Caco-2 (cell line): Measurements from ENCODE around the gene METTL24. TPM values are rescaled to one million over a fixed set of nuclear protein-coding genes. Genes with fewer than 3 reads are reported as not detected.

Experiments used
- BruUV-seq: library from RNA; stranded (reverse); fragments of 400-500 nt; replicated peaks from 2 replicates; lab custom pipeline; 2021; lab: Mats Ljungman, UMichigan
- CTCF ChIA-PET: fragments of 300-600 bp; sonication (Branson Sonifier 250); formaldehyde crosslinking; loops from one replicate; lab custom pipeline; 2022; ENCODE audit warnings: antibody characterized with exemption; lab: Charles Lee
- POLR2A ChIA-PET: fragments of 300-600 bp; sonication (Branson Sonifier 250); formaldehyde crosslinking; loops from one replicate; lab custom pipeline; 2022; ENCODE audit warnings: antibody characterized with exemption; lab: Charles Lee
- DNase-seq, 2 experiments: peaks; one replicate each; pipeline versions ENCODE4 v3.0.0 to v3.0.0-alpha.2; 2020 to 2022
- H3K27me3 ChIP-seq: replicated peaks from 2 replicates; pipeline ENCODE4 v1.6.0; 2011; ENCODE audit warnings: low read length; ENCODE audit not compliant: control insufficient read depth, insufficient read depth
- H3K36me3 ChIP-seq: 2 replicates; pipeline ENCODE4 v1.5.1; 2011; ENCODE audit warnings: low read length; ENCODE audit not compliant: control insufficient read depth, insufficient read depth
- H3K4me1 ChIP-seq: fragments of 250-450 bp; sonication (Bioruptor Pico); 2 replicates; pipeline ENCODE4 v1.5.1; 2020; ENCODE audit warnings: mild to moderate bottlenecking
- H3K4me3 ChIP-seq: 2 replicates; pipeline ENCODE4 v1.5.1; 2011; ENCODE audit warnings: low read depth, mild to moderate bottlenecking, control low read depth, low read length
- H3K9me3 ChIP-seq: fragments of 250-450 bp; sonication (Bioruptor Pico); 2 replicates; pipeline ENCODE4 v1.5.1; 2020; ENCODE audit warnings: mild to moderate bottlenecking, moderate library complexity
- H3K27ac Mint-ChIP-seq: one replicate; pipeline ENCODE4 v1.8.0; 2022; ENCODE audit warnings: mixed read lengths; ENCODE audit not compliant: unreplicated experiment
- H3K27me3 Mint-ChIP-seq: one replicate; pipeline ENCODE4 v1.8.0; 2022; ENCODE audit warnings: mixed read lengths; ENCODE audit not compliant: insufficient read depth, unreplicated experiment
- H3K36me3 Mint-ChIP-seq: one replicate; pipeline ENCODE4 v1.8.0; 2022; ENCODE audit warnings: mild to moderate bottlenecking, mixed read lengths; ENCODE audit not compliant: insufficient read depth, unreplicated experiment
- H3K4me1 Mint-ChIP-seq: one replicate; pipeline ENCODE4 v1.8.0; 2022; ENCODE audit warnings: low read depth, mixed read lengths; ENCODE audit not compliant: unreplicated experiment
- H3K4me3 Mint-ChIP-seq: one replicate; pipeline ENCODE4 v1.8.0; 2022; ENCODE audit warnings: mild to moderate bottlenecking, moderate library complexity, mixed read lengths; ENCODE audit not compliant: unreplicated experiment
- H3K9me3 Mint-ChIP-seq: one replicate; pipeline ENCODE4 v1.8.0; 2022; ENCODE audit warnings: mixed read lengths; ENCODE audit not compliant: unreplicated experiment
- intact Hi-C: fragments of 100-400 bp; cut with micrococcal nuclease; formaldehyde crosslinking; loops from one replicate; pipeline ENCODE4 v1.10.0; 2022; ENCODE audit not compliant: unreplicated experiment
- total RNA-seq: library from RNA; stranded (reverse); gene quantifications from 2 replicates; pipeline ENCODE4 v1.2.3, GENCODE V29; 2022
- TF ChIP-seq, protein P1 (sequence below), 2 experiments: fragments of 200-600 bp in 1 of 2; IDR thresholded peaks; 1 replicate in 1 of 2; 2 replicates in 1 of 2; pipeline versions ENCODE4 v1.5.1 to v1.8.0; 2011 to 2022; ENCODE audit warnings: antibody characterized with exemption in 1 of 2, control low read depth in 1 of 2, inconsistent platforms in 1 of 2, low read depth in 1 of 2, low read length in 1 of 2, mild to moderate bottlenecking in 1 of 2, moderate library complexity in 1 of 2; ENCODE audit not compliant: insufficient read depth in 1 of 2, severe bottlenecking in 1 of 2, unreplicated experiment in 1 of 2

METTL24 gene
- total RNA-seq, 1 experiment from 2014 or later = not detected

DNA sequence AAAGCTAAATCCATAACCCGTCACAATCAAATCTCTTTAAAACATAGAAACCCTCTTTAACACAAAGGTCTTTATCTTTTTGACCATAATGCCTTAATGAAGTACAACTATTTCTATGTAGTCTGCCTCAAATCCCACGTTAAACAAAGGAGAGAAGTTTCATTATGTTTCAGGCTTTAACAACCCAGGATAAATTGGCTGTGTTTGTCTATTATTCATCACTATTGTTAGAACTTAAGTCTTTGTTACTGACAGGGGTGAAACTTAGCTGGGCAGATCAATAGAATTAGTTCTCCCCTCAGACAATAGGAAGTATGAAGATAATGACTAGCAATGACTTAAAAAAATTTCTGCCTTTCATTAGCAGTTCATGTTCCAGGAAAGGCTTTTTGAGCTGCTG is 10.1 kb upstream of the METTL24 start:
- no TSS peak for BruUV-seq
- CTCF ChIA-PET = no interaction called here
- no peaks in the 10 kb centered on the region for H3K9me3 ChIP-seq
- Mint-ChIP-seq H3K27ac (no peak overlapping the region), H3K36me3 (no peaks in the 10 kb centered on the region), H3K4me1 (peaks cover 6% of the 10 kb centered on the region), H3K4me3 (no peak overlapping the region), H3K9me3 (no peaks in the 10 kb centered on the region), H3K27me3 (peaks cover 26% of the 10 kb centered on the region)
- H3K4me3 ChIP-seq = no peak overlapping the region
- no peaks in the 10 kb centered on the region for H3K4me1 ChIP-seq
- H3K36me3 ChIP-seq = no peaks in the 10 kb centered on the region
- DNase-seq = no peak
- intact Hi-C loops = no loop called here
- TF ChIP-seq, protein P1, sequence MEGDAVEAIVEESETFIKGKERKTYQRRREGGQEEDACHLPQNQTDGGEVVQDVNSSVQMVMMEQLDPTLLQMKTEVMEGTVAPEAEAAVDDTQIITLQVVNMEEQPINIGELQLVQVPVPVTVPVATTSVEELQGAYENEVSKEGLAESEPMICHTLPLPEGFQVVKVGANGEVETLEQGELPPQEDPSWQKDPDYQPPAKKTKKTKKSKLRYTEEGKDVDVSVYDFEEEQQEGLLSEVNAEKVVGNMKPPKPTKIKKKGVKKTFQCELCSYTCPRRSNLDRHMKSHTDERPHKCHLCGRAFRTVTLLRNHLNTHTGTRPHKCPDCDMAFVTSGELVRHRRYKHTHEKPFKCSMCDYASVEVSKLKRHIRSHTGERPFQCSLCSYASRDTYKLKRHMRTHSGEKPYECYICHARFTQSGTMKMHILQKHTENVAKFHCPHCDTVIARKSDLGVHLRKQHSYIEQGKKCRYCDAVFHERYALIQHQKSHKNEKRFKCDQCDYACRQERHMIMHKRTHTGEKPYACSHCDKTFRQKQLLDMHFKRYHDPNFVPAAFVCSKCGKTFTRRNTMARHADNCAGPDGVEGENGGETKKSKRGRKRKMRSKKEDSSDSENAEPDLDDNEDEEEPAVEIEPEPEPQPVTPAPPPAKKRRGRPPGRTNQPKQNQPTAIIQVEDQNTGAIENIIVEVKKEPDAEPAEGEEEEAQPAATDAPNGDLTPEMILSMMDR (IDR thresholded peaks at IDR 0.05; ENCODE audit: insufficient read depth in 1 of 2, low read depth in 1 of 2, low read length in 1 of 2, severe bottlenecking in 1 of 2, unreplicated experiment in 1 of 2) = no peak
- no peaks in the 10 kb centered on the region for H3K27me3 ChIP-seq
- POLR2A ChIA-PET = no interaction called here

DNA sequence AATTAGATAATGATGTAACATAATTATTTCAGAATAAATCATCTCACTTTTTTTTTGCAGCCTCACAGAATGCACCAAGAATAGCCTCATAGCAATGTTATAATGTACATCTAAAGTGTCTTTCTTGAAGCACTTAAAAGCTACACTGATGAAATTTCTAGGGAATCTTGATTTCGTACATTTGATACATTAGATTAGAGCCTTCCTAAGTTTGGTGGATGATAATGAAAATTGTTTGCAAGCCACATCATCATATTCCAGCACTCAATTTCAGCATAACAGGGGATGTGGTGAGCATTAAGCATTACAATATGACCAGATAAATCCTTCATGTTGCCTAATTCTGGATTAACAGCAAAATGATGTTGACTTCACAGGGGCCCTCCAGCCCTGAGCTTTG is 9.7 kb upstream of the METTL24 start:
- Mint-ChIP-seq H3K27ac (no peak overlapping the region), H3K4me1 (peaks cover 6% of the 10 kb centered on the region), H3K27me3 (peaks cover 26% of the 10 kb centered on the region), H3K4me3 (no peak overlapping the region), H3K36me3 (no peaks in the 10 kb centered on the region), H3K9me3 (no peaks in the 10 kb centered on the region)
- DNase-seq = no peak
- Histone ChIP-seq H3K27me3 (no peaks in the 10 kb centered on the region), H3K4me3 (no peak overlapping the region), H3K9me3 (no peaks in the 10 kb centered on the region; the same call in 1 of the 2 replicates), H3K36me3 (no peaks in the 10 kb centered on the region), H3K4me1 (no peaks in the 10 kb centered on the region)
- CTCF ChIA-PET = no interaction called here
- TF ChIP-seq, protein P1 (IDR thresholded peaks at IDR 0.05; ENCODE audit: insufficient read depth in 1 of 2, low read depth in 1 of 2, low read length in 1 of 2, severe bottlenecking in 1 of 2, unreplicated experiment in 1 of 2) = no peak
- POLR2A ChIA-PET = no interaction called here
- intact Hi-C loops = no loop called here
- BruUV-seq = no TSS peak

- Histone ChIP-seq H3K9me3 (no peaks in the 10 kb centered on the region; the same call in 1 of the 2 replicates), H3K36me3 (no peaks in the 10 kb centered on the region), H3K4me3 (no peak overlapping the region), H3K4me1 (no peaks in the 10 kb centered on the region), H3K27me3 (no peaks in the 10 kb centered on the region)
- peaks cover 6% of the 10 kb centered on the region for H3K4me1 Mint-ChIP-seq
- no peak overlapping the region for H3K4me3 Mint-ChIP-seq
- no TSS peak for BruUV-seq
- peaks cover 6% of the 10 kb centered on the region for H3K9me3 Mint-ChIP-seq
- no peak overlapping the region for H3K27ac Mint-ChIP-seq
- POLR2A ChIA-PET = no interaction called here
- intact Hi-C loops = no loop called here
- TF ChIP-seq, protein P1 (IDR thresholded peaks at IDR 0.05; ENCODE audit: insufficient read depth in 1 of 2, low read depth in 1 of 2, low read length in 1 of 2, severe bottlenecking in 1 of 2, unreplicated experiment in 1 of 2) = no peak
- H3K27me3 Mint-ChIP-seq = peaks cover 24% of the 10 kb centered on the region
- DNase-seq = no peak
- H3K36me3 Mint-ChIP-seq = no peaks in the 10 kb centered on the region
- CTCF ChIA-PET = no interaction called here
These were observed 8.8 kb upstream of the METTL24 start for GRCh38 chr6:110366975-110367374.
